ENCODE measurements around the gene EGFL7.

DNA sequence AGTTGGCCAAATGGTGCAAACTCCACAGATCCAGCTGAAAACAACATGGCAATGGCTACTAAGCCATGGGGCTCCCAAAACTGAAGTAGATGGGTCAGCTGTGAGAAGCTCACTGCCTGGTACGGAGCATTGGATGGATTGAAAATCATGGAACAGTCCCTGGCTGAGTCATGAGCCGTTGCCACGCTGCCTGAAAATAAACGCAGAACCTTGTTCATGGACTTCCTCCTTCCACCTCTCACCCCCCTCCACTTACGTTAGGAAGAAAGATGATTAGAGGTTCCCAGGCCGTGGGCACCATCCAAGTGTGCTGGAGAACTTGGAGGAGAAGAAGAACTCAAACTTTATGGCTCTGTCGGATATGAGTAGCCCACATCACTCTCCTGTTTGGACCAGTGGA lies 42.8 kb downstream of the EGFL7 start:
- TF ChIP-seq, protein P1, sequence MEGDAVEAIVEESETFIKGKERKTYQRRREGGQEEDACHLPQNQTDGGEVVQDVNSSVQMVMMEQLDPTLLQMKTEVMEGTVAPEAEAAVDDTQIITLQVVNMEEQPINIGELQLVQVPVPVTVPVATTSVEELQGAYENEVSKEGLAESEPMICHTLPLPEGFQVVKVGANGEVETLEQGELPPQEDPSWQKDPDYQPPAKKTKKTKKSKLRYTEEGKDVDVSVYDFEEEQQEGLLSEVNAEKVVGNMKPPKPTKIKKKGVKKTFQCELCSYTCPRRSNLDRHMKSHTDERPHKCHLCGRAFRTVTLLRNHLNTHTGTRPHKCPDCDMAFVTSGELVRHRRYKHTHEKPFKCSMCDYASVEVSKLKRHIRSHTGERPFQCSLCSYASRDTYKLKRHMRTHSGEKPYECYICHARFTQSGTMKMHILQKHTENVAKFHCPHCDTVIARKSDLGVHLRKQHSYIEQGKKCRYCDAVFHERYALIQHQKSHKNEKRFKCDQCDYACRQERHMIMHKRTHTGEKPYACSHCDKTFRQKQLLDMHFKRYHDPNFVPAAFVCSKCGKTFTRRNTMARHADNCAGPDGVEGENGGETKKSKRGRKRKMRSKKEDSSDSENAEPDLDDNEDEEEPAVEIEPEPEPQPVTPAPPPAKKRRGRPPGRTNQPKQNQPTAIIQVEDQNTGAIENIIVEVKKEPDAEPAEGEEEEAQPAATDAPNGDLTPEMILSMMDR (IDR thresholded peaks at IDR 0.05) = no peak
- no peak for TF ChIP-seq TAF1 (IDR thresholded peaks at IDR 0.05; ENCODE audit: borderline replicate concordance, low read depth, low read length)
- no peak for TF ChIP-seq EZH2phosphoT487 (IDR thresholded peaks at IDR 0.05; ENCODE audit: borderline replicate concordance, low read depth)
- TF ChIP-seq POLR2AphosphoS5 (IDR thresholded peaks at IDR 0.05; ENCODE audit: low read depth, low read length) = no peak
- no peak for TF ChIP-seq JUND (IDR thresholded peaks at IDR 0.05)
- no peak for TF ChIP-seq SMC3 (IDR thresholded peaks at IDR 0.05; ENCODE audit: low read depth, low read length)
- no peak for TF ChIP-seq EP300 (IDR thresholded peaks at IDR 0.05; ENCODE audit: borderline replicate concordance in 1 of 2, low read depth in 1 of 2, low read length in 1 of 2)
- no peak for TF ChIP-seq YY1 (IDR thresholded peaks at IDR 0.05; ENCODE audit: low read depth)
- no peak for TF ChIP-seq RFX5 (IDR thresholded peaks at IDR 0.05; ENCODE audit: low read length)
- TF ChIP-seq, protein P2, sequence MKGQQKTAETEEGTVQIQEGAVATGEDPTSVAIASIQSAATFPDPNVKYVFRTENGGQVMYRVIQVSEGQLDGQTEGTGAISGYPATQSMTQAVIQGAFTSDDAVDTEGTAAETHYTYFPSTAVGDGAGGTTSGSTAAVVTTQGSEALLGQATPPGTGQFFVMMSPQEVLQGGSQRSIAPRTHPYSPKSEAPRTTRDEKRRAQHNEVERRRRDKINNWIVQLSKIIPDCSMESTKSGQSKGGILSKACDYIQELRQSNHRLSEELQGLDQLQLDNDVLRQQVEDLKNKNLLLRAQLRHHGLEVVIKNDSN (IDR thresholded peaks at IDR 0.05; ENCODE audit: borderline replicate concordance, low read depth) = no peak
- no peak for TF ChIP-seq SIN3A (IDR thresholded peaks at IDR 0.05; ENCODE audit: borderline replicate concordance, low read depth, low read length)
- TF ChIP-seq, protein P3, sequence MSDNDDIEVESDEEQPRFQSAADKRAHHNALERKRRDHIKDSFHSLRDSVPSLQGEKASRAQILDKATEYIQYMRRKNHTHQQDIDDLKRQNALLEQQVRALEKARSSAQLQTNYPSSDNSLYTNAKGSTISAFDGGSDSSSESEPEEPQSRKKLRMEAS (IDR thresholded peaks at IDR 0.05; ENCODE audit: low read depth) = no peak

All from SK-N-SH (cell line).